GM21786 (cell line): ENCODE measurements around the gene CEACAM1.
"Not testable (repeated sequence)": the region's sequence is repeated elsewhere in the genome, so short reads cannot be mapped to it uniquely, and the experiment has no call there.

Experiments
- ATAC-seq: cut with Tn5 transposase; IDR thresholded peaks from one replicate; pipeline ENCODE4 v1.9.1; 2021; ENCODE audit not compliant: unreplicated experiment

The CEACAM1 gene

GRCh38 chr19:42477933-42478332, 50.3 kb downstream of the CEACAM1 start:
- no peak for ATAC-seq

DNA sequence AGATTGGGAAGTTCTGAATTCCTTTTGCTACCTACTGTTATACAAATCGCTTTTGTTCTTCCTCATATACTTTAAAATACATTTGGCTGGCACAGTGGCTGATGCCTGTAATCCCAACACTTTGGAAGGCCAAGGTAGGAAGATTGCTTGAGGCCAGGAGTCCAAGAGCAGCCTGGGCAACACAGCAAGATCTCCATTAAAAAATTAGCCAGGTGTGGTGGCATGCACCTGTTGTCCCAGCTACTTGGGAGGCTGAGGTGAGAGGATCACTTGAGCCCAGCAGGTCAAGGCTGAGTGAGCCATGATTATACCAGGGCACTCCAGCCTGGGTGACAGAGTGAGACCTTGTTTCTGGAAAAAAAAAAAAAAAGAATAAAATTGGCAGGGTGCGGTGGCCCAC, 51.2 kb downstream of the CEACAM1 start:
- no peak for ATAC-seq

DNA sequence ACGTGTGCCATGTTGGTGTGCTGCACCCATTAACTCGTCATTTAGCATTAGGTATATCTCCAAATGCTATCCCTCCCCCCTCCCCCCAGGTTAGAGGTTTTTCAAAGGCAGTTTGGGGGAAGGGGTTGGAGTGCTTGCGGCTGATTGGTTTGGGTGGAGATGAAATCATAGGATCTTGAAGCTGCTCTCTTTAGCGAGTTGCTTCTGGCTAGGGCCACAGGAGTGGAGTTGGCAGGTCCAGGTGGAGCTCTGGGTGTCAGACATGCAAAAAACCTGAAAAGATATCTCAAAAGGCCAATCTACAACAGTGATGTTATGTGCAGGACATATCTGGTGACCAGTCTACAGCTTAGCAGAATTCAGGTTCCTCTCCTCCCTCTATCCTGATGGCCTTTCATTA, 52.9 kb downstream of the CEACAM1 start:
- ATAC-seq = no peak

DNA sequence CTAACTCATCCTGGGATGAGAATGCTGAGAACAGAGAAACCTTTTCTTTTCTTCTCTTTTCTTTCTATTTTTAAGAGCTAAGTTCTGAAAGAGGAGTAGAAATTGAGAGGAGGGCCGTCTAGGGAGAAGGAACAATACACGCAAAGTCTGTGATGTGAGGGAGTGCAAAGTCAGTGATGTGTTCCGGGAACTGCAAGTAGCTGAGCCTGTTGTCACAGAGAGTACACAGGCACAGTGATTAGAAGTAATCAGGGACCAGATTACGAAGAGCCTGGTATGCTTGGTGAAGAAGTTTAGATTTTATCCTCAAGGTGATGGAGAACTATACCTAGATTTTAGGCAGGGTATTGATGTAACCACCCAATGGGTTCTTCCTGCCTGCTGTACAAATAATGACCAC, 53.5 kb downstream of the CEACAM1 start:
- ATAC-seq = no peak

DNA sequence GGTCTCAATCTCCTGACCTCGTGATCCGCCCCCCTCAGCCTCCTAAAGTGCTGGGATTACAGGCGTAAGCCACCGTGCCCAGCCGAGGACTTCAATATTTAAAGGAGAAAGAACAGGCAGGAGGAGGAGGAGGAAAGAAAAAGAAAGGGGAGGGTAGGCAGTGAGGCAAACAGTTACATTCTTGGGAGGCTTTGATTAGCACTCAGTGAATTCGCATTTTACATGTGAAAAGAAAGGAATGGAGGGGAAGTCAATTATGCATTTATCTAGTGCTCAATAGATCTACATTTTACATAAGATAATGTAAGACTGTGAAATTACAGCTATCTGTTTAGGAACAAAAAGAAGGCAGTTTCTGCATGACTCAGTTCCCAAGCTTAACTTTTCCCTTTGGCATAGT, 54.6 kb downstream of the CEACAM1 start:
- no peak for ATAC-seq

DNA sequence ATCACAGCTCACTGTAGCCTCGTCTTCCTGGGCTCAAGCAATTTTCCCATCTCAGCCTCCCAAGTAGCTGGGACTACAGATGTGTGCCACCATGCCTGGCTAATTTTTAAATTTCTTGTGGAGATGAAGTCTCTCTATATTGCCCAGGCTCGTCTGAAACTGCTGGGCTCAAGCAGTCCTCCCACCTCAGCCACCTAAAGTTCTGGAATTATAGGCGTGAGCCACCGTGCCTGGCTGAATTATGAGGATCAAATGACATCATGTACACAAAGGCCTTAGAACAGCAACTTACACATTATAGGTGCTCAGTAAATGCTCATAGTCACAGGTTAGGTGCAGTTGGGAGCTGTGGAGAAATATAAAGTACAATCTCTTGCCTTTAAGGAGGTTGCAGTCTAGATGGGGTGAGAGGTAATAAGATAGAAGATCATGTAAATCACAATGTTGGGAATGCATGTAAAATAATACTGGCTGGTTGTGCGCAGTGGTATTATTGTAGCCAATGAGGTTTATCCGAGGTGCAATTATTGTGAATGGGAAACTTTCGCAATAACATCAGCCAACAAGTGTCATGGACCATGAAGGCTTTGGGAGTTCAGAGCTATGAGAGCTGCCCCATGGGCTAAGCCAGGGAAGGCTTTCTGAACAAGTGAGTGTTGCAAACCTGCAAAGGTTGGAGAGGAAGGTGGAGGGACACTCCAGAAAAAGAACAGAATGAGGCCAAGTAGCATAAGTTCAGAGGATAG, 55.7 kb downstream of the CEACAM1 start:
- ATAC-seq = no peak

DNA sequence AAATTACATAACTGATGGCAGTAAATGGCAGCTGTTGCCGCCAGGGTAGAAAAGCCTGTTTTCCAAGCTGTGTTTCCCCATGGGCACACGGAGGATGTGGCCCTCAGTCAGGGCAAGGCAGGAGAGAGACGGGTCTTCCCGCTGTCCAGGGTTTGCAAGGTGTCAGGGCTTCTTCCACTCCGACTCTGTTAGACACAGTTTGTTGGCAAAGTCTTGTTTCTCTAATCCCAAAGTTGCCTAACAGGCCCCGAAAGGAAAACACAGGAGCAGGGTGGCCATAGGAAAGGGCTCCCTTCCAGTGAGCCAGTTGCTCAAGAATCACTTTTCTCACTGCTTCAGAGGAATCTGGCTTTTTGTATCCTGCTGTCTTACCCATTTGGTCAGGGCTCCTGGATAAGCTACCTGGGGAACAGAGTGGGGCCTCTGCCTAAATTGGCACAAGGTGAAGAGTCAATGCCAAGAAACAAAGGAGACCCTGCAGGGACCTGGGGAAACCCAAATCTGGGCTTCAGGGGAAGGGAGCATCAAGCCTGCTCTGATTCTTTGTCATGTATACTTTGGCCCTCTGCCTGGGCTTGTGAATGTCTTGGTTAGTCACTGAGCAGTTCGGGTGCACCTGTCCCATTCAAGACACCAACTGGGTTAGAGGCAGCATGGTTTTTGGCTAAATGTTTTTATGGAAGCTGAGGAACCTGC, 56.6 kb downstream of the CEACAM1 start:
- no peak for ATAC-seq

DNA sequence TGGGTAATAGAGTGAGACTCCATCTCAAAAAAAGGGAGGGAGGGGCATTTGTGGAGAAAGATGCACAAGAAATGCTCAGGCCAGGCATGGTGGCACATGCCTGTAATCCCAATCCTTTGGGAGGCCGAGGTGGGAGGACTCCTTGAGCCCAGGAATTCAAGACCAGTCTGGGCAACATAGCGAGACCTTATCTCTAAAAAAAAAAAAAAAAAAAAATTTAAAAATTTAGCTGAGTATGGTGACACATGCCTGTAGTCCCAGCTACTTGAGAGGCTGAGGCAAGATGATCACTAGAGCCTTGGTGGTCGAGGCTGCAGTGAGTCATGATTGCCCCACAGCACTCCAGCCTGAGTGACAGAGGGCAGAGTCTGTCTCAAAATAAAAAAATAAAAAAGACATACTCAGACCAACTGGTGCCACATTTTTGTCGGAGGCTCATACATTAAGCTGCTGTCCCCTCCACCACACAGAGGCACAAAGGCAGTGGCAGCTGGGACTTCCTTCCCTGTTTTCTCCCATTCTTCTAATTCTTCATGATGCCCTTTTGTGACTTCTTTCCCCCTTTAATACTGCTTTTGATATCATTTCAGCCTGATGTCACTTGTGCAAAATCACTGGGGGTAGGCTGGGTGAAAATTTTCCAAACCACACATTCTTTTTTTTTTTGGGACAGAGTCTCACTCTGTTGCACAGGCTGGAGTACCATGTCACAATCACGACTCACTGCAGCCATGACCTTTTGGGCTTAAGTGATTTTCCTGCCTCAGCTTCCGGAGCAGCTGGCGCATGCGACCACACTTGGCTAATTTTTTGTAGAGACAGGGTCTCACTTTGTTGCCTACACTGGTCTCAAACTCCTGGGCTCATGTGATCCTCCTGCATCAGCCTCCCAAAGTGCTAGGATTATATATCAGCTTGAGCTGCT, 58.7 kb downstream of the CEACAM1 start:
- ATAC-seq = no peak

DNA sequence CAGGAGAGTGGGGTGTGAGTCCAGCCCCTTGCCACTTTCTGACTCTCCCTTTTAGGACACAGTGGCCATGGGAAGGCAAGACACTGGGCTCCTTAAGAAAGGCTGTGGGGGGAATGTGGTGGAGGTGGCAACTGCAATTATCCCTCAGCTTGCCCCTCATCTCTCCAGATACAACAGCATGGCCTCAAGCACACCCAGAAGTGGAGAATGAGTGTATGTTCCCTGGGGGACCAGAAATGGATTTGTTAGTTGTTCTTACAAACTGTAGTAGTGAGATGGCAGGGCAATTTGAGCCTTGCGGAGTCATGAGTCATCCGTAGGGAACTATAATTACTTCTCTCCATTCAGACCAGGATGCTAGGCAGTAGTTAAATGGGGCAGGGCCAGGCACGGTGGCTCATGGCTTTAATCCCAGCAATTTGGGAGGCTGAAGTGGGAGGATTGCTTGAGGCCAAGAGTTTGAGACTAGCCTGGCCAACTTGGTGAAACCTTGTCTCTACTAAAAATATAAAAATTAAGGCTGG, 59.9 kb downstream of the CEACAM1 start:
- ATAC-seq = no peak

GRCh38 chr19:42467183-42467760, 61.0 kb downstream of the CEACAM1 start:
- no peak for ATAC-seq

DNA sequence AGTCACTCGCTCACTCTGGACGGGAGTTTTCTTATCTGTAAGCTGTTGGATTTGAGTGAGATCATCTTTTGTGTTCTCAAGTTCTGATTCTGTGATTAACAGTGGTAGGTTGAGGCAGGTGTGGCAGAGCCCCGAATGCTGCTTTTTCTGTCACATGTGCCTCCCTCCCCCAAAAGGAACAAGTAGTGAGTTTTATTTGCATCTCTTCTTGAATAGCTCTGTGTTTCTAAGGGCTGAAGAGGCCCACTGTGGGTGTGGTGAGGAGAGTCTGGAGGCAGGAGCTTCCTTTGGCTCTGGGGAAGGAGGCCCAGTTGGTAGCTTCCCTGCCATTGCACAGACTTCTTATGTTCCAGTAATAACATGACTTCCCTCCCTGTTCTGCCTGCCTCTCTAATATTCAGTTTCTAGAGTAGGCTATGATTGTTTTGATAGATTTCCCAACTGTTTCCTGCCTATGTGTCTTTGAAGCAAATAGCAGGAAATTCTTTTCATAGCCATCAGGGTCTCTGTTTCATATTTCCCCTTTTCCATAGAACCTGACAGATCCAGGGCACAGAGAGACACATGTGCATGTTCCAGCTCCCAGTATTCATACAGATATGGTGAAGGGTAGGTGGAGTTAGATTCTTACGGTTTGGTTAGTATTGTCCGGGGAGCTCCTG, 61.6 kb downstream of the CEACAM1 start:
- no peak for ATAC-seq

DNA sequence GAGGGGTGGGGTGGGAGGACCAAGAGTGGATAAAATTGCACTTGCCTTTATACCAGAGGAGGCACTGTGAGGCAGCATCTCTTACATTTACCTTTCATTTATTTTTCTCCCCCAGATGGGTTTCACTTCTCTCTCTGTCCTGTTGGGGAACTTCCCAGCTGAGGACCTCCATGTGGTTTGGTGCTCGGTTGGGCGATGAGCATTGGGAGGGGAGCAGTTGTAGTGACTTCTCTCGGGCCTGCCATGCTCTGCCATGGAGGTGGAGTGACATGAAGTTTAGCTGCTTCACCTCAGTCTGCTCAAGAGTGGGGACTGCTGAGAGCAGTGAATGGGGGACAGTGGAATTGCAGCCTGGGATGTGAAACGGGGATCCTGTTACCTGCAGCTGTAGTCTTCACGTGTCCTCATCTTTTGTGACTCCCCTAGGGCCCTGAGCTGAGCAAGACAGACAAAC, 62.4 kb downstream of the CEACAM1 start:
- peak; percentile 75 for ATAC-seq

GRCh38 chr19:42461700-42462324, 66.5 kb downstream of the CEACAM1 start:
- no peak for ATAC-seq

- ATAC-seq = not testable (repeated sequence)
Measured at GRCh38 chr19:42461231-42461630, 67.0 kb downstream of the CEACAM1 start.

- no peak for ATAC-seq
Measured at GRCh38 chr19:42459926-42460325, 68.4 kb downstream of the CEACAM1 start.
